ENCODE results near the gene CNPPD1.

Gene CNPPD1

GRCh38 chr2:219176818-219177551 lies at the start of gene CNPPD1:
Gene CNPPD1 (minus strand): TSS chr2:219176925. CDS start chr2:219176828, 97 bp downstream.
- DNase-seq (ENCODE audit: low read depth), result peak; percentile 67

- no peak for DNase-seq (ENCODE audit: low read depth)
These were observed 48.6 kb upstream of the CNPPD1 start for GRCh38 chr2:219225350-219225749.

DNA sequence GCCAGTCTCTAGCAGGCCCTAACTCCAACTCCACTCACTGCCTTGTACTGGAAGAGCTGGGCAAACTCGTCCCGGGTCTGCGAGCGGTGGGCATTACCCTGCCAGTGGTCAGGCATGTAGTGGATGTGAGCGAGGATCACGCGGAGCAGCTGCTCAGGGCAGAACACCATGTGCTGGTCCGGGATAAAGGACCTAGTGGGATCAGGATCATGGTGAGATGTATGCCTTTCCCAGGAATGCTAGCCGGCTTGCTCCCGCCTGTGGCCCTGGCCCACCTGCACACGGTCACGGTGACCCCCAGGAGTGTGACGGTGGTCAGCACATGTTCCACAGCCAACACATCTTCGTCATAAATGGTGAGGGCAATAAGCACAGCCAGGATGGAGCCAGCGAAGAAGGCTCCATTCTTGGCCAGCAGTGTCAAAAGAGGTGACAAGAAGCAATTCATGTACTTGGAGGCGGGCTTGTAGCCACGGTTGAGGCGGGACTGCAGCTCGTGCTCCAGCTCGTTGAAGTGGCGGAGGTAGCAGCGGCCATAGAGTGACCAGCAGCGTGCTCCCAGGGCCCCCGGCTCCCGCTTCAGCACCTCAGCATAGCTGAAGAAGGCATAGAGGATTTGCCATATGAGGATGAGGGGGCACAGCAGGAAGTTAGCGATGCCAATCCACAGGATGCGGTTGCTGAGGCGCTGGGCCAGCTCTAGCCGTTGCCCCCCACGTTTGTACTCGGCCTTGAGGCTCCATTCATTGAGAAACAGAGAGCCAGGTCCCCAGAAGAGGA lies 47.3 kb upstream of the CNPPD1 start:
- no peak for DNase-seq (ENCODE audit: low read depth)

- DNase-seq (ENCODE audit: low read depth), result no peak
These were observed 45.3 kb upstream of the CNPPD1 start for GRCh38 chr2:219221957-219222518.

GRCh38 chr2:219220652-219221402 lies 44.1 kb upstream of the CNPPD1 start:
- no peak for DNase-seq (ENCODE audit: low read depth)

DNA sequence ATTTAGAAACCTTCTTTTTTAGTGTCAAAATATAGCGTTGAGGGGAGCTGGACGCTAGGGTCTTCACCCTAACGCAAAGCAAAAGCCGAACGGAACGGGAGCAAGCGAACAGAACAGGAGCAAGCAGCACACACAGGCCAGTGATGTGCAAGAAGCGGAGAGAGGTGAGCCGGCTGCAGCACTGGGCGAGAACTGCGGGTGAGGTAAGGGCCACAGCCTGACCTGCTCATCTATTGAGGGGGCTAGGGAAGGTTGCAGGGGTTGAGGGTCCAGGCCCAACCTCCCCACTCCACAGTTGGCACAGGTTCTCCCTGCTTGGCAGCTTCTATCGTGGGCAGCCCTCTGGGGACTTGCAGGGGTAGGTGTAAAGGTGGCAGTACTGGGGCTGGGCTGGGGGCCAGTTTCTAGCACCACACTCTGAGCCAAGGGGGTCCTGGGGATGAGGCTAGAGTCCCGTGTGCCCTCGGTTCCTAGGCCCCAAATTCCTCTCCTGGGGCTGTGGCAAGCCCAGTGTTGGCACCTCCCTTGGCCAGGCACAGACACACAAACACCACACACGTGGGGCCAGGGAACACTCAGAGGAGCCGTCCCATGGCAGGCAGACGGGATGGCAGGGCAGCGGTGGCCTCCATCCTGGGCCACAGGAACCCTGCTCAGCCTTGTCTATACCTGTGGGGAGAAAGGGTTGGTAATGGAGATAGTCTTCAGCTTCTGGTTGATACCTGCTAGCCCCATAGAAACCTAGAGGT lies 43.2 kb upstream of the CNPPD1 start:
- no peak for DNase-seq (ENCODE audit: low read depth)

DNA sequence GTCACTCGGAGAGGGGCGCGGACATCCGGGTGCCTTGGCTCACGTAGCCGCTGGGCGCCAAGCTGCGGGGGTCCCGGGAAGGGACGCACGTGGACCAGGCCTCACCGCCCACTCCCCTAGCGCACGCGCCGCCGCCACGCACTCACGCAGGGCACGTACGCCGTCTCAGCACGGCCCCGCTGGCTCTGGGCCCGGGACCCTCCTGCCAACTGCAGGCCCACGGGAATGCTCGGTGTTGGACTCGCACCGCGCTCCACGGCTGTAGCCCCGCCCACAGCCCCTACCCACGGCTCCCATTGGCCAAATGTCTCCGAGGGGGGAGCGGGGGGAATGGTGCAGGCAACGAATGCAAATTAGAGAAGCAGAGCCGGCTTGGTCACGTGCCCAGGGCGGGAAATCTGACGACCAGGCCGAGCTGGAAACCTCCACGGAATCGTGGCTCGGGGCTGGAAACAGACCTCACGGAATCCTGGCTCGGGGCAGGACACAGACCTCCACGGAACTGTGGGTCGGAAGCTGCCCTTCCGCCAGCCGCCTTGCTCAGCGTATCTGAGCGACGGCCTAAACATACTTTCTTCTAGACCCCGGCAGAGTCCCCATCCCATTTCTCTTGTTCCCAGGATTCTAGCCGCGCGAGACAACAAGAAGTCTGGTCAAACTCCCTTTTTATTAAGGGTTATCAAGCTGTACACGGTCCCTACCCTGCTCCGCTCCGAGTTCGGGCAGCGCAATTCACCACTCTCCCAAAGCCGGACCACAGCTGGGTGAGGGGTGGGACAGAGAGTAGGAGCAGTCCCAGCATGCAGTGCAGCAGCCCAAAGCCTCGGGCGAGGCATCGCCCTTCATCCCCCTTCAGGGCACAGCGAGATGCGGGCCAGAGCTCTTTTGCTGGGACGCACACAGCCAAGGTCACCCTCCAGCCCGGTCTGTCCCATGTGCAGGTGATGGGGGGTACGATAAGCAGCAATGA lies 42.3 kb upstream of the CNPPD1 start, which contains the start of gene ABCB6:
Gene ABCB6, minus strand, starts transcription at position 227 of the 970 bp plus-strand sequence. CDS start 285 bp downstream, outside the sequence.
- peak; percentile 95 for DNase-seq (ENCODE audit: low read depth)

GRCh38 chr2:219218217-219218731 lies 41.5 kb upstream of the CNPPD1 start:
- peak; percentile 50 for DNase-seq (ENCODE audit: low read depth)

GRCh38 chr2:219216535-219216915 lies 39.8 kb upstream of the CNPPD1 start:
- no peak for DNase-seq (ENCODE audit: low read depth)

- no peak for DNase-seq (ENCODE audit: low read depth)
These were observed 39.3 kb upstream of the CNPPD1 start for GRCh38 chr2:219215871-219216534.

- DNase-seq (ENCODE audit: low read depth), result no peak
These were observed 38.1 kb upstream of the CNPPD1 start for GRCh38 chr2:219214786-219215185.

- DNase-seq (ENCODE audit: low read depth), result no peak
These were observed 37.4 kb upstream of the CNPPD1 start for GRCh38 chr2:219214141-219214540.

GRCh38 chr2:219213486-219214071 lies 36.9 kb upstream of the CNPPD1 start:
- no peak for DNase-seq (ENCODE audit: low read depth)

GRCh38 chr2:219213026-219213415 lies 36.3 kb upstream of the CNPPD1 start:
- DNase-seq (ENCODE audit: low read depth), result no peak

- no peak for DNase-seq (ENCODE audit: low read depth)
These were observed 34.2 kb upstream of the CNPPD1 start for GRCh38 chr2:219210886-219211362.

- no peak for DNase-seq (ENCODE audit: low read depth)
These were observed 33.6 kb upstream of the CNPPD1 start for GRCh38 chr2:219210196-219210885.

- no peak for DNase-seq (ENCODE audit: low read depth)
These were observed 32.8 kb upstream of the CNPPD1 start for GRCh38 chr2:219209236-219210195.
